ENCODE results near the gene PPIE.

The PPIE gene

DNA sequence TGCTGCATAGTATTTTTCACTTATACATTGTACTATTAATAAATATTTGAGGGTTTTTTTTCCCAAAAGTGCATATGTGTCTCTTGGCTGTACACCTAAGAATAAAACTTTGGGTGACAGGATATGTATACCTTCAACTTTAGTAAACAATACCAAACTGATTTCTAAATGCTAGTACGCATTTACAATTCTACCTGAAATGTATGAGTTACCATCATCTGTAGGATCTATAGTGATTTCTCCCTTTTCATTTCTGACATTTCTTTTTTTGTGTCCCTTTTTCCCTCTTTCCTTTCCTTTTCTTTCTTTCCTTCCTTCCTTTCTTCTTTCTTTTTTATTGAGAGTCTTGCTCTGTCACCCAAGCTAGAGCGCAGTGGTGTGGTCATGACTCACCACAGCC is 66.7 kb downstream of the PPIE start (continued):
- TF ChIP-seq OSR1 (CRISPR knock-in tag; IDR thresholded peaks at IDR 0.05): no peak
- TF ChIP-seq RARB (CRISPR knock-in tag; IDR thresholded peaks at IDR 0.05): no peak
- no peak for TF ChIP-seq ZC3H10 (CRISPR knock-in tag; IDR thresholded peaks at IDR 0.05)
- TF ChIP-seq ZNF70 (CRISPR knock-in tag; IDR thresholded peaks at IDR 0.05): no peak
- no peak for TF ChIP-seq GLIS3 (CRISPR knock-in tag; IDR thresholded peaks at IDR 0.05)

DNA sequence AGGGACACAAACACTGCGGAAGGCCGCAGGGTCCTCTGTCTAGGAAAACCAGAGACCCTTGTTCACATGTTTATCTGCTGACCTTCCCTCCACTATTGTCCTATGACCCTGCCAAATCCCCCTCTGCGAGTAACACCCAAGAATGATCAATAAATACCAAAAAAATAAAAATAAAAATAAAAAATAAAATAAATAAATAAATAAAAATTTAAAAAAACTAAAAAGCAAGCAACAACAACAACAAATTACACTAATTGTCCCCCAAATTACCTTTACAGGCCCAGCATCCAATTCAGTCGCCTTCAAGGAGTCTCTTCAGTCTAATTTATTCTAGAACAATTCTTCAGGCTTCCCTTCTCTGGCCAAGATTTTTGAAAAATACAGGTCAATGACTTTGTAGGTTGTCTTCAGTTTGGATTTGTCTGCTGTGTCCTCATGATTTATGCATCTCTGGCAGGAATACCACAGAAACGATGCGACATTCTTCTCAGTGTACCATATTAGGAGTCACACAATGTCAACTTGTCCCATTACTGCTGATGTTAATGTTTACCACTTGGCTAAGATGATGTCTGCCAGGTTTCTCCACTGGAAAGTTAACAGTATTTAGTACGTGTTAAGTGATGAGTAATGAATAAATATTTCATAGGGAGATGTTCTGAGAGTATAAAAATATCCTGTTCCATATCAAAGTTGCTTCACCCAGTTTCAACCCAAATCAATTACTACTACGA is 70.3 kb downstream of the PPIE start:
- TF ChIP-seq ZFP30 (CRISPR knock-in tag; IDR thresholded peaks at IDR 0.05): no peak
- TF ChIP-seq CSDC2 (CRISPR knock-in tag; IDR thresholded peaks at IDR 0.05): no peak
- no peak for TF ChIP-seq TOX (CRISPR knock-in tag; IDR thresholded peaks at IDR 0.05; ENCODE audit: borderline replicate concordance)
- TF ChIP-seq ZNF565 (CRISPR knock-in tag; conservative IDR thresholded peaks at IDR 0.05; ENCODE audit: low read depth): no peak
- ATAC-seq: no peak

DNA sequence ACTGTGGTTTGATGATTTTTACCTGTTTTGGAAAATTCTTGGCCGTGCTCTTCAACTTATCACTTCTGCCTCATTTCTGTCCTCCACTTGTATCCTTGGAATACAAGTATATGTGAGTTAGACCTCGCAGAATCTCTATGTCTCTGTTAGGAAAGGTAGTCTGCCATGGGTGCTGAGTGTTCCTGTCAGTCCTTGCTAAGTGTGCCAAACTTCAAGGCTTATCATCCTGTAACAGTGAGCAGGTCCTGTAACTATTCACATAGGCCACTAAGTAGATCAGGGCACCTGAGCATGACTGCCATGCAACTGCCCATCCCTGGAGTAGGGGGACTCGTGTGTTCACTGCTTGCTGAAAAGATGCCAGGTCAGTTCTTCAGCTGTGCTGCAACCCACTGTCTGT is 74.2 kb downstream of the PPIE start:
- ATAC-seq: no peak
- TF ChIP-seq, protein P1, sequence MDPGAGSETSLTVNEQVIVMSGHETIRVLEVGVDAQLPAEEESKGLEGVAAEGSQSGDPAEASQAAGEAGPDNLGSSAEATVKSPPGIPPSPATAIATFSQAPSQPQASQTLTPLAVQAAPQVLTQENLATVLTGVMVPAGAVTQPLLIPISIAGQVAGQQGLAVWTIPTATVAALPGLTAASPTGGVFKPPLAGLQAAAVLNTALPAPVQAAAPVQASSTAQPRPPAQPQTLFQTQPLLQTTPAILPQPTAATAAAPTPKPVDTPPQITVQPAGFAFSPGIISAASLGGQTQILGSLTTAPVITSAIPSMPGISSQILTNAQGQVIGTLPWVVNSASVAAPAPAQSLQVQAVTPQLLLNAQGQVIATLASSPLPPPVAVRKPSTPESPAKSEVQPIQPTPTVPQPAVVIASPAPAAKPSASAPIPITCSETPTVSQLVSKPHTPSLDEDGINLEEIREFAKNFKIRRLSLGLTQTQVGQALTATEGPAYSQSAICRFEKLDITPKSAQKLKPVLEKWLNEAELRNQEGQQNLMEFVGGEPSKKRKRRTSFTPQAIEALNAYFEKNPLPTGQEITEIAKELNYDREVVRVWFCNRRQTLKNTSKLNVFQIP (CRISPR knock-in tag; IDR thresholded peaks at IDR 0.05; ENCODE audit: borderline replicate concordance, low read depth): no peak
- TF ChIP-seq, protein P2, sequence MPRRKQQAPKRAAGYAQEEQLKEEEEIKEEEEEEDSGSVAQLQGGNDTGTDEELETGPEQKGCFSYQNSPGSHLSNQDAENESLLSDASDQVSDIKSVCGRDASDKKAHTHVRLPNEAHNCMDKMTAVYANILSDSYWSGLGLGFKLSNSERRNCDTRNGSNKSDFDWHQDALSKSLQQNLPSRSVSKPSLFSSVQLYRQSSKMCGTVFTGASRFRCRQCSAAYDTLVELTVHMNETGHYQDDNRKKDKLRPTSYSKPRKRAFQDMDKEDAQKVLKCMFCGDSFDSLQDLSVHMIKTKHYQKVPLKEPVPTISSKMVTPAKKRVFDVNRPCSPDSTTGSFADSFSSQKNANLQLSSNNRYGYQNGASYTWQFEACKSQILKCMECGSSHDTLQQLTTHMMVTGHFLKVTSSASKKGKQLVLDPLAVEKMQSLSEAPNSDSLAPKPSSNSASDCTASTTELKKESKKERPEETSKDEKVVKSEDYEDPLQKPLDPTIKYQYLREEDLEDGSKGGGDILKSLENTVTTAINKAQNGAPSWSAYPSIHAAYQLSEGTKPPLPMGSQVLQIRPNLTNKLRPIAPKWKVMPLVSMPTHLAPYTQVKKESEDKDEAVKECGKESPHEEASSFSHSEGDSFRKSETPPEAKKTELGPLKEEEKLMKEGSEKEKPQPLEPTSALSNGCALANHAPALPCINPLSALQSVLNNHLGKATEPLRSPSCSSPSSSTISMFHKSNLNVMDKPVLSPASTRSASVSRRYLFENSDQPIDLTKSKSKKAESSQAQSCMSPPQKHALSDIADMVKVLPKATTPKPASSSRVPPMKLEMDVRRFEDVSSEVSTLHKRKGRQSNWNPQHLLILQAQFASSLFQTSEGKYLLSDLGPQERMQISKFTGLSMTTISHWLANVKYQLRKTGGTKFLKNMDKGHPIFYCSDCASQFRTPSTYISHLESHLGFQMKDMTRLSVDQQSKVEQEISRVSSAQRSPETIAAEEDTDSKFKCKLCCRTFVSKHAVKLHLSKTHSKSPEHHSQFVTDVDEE (CRISPR knock-in tag; IDR thresholded peaks at IDR 0.05): no peak
- no peak for TF ChIP-seq BACH2 (CRISPR knock-in tag; IDR thresholded peaks at IDR 0.05; ENCODE audit: borderline replicate concordance)
- TF ChIP-seq PPARA (CRISPR knock-in tag; IDR thresholded peaks at IDR 0.05; ENCODE audit: borderline replicate concordance): no peak
- no peak for TF ChIP-seq ZFP30 (CRISPR knock-in tag; IDR thresholded peaks at IDR 0.05)
- TF ChIP-seq ZNF70 (CRISPR knock-in tag; IDR thresholded peaks at IDR 0.05): no peak
- no peak for TF ChIP-seq OSR1 (CRISPR knock-in tag; IDR thresholded peaks at IDR 0.05)
- no peak for TF ChIP-seq ZC3H10 (CRISPR knock-in tag; IDR thresholded peaks at IDR 0.05)
- TF ChIP-seq TCF4 (CRISPR knock-in tag; IDR thresholded peaks at IDR 0.05; ENCODE audit: borderline replicate concordance): no peak
- TF ChIP-seq ZNF565 (CRISPR knock-in tag; conservative IDR thresholded peaks at IDR 0.05; ENCODE audit: low read depth): no peak
- TF ChIP-seq ARNTL (CRISPR knock-in tag; IDR thresholded peaks at IDR 0.05; ENCODE audit: borderline replicate concordance, low read depth): no peak
